GM21723 (cell line): ENCODE data around the gene KDM2B.

ENCODE experiments used
- ATAC-seq: cut with Tn5 transposase; IDR thresholded peaks from one replicate; pipeline ENCODE4 v1.9.1; 2021; ENCODE audit warnings: mild to moderate bottlenecking, moderate library complexity; ENCODE audit not compliant: unreplicated experiment

KDM2B gene

GRCh38 chr12:121580959-121581685 lies at the start of gene KDM2B:
Gene KDM2B (minus strand): TSS chr12:121581023. CDS start chr12:121580911, 112 bp downstream.
- ATAC-seq, result no peak

GRCh38 chr12:121628536-121628935 lies 47.7 kb upstream of the KDM2B start:
- no peak for ATAC-seq

GRCh38 chr12:121628037-121628436 lies 47.2 kb upstream of the KDM2B start:
- ATAC-seq, result no peak

- peak; percentile 39 for ATAC-seq
Measured at GRCh38 chr12:121626853-121627640, 46.2 kb upstream of the KDM2B start.

GRCh38 chr12:121626087-121626852 lies 45.4 kb upstream of the KDM2B start, which contains the start of gene ORAI1:
Gene ORAI1 (plus strand): TSS chr12:121626530.
- peak; percentile 65 for ATAC-seq

- no peak for ATAC-seq
Measured at GRCh38 chr12:121620333-121620891, 39.6 kb upstream of the KDM2B start.

GRCh38 chr12:121618659-121619233 lies 37.9 kb upstream of the KDM2B start:
- ATAC-seq, result no peak

GRCh38 chr12:121614872-121615467 lies 34.1 kb upstream of the KDM2B start:
- no peak for ATAC-seq

GRCh38 chr12:121613462-121613861 lies 32.6 kb upstream of the KDM2B start:
- no peak for ATAC-seq

GRCh38 chr12:121611306-121611705 lies 30.5 kb upstream of the KDM2B start:
- no peak for ATAC-seq

- ATAC-seq, result no peak
Measured at GRCh38 chr12:121610239-121611149, 29.7 kb upstream of the KDM2B start.

- no peak for ATAC-seq
Measured at GRCh38 chr12:121608301-121608700, 27.5 kb upstream of the KDM2B start.

GRCh38 chr12:121603581-121603980 lies 22.8 kb upstream of the KDM2B start:
- no peak for ATAC-seq

- no peak for ATAC-seq
Measured at GRCh38 chr12:121602766-121603165, 21.9 kb upstream of the KDM2B start.

GRCh38 chr12:121600702-121601336 lies 20.0 kb upstream of the KDM2B start:
- no peak for ATAC-seq

- ATAC-seq, result no peak
Measured at GRCh38 chr12:121596526-121596925, 15.7 kb upstream of the KDM2B start.

GRCh38 chr12:121595520-121595919 lies 14.7 kb upstream of the KDM2B start:
- no peak for ATAC-seq

GRCh38 chr12:121592320-121592719 lies 11.5 kb upstream of the KDM2B start:
- ATAC-seq, result no peak
